Stimulated activated CD8-positive, alpha-beta memory T cell treated with anti-CD3 and anti-CD28 coated beads, Interleukin-4, amount 100 ng/mL, for 4 hours (primary cell): Measurements from ENCODE around the gene SH2D3C.
"Not testable (repeated sequence)": the region's sequence is repeated elsewhere in the genome, so short reads cannot be mapped to it uniquely, and the experiment has no call there.

Experiments
- DNase-seq, 2 donors: peaks; one replicate each; pipeline ENCODE4 v3.0.0-alpha.2; 2020; ENCODE audit warnings: low read depth in 2 of 2, low spot score in 1 of 2

SH2D3C gene

DNA sequence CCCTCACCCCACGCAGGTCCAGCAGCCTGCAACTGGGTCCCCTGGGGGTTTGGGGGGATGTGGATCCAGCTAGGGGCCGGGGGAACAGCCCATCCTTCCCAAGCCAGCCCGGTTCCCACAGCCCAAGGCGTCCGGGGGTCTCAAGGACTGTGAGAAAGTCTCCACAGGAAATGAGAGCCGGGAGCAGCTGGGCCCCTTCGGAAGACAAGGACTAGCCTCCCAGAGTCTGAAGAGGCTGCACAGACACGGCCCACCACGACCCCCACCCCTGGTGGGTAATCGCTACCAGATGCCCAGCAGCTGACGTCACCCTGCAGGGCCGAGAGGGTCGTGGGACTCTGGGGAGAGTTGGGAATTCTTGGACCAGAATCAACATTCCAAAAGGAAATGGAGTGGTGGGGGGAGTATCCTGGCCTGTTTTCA, 10.5 kb downstream of the SH2D3C start:
- DNase-seq = no peak

DNA sequence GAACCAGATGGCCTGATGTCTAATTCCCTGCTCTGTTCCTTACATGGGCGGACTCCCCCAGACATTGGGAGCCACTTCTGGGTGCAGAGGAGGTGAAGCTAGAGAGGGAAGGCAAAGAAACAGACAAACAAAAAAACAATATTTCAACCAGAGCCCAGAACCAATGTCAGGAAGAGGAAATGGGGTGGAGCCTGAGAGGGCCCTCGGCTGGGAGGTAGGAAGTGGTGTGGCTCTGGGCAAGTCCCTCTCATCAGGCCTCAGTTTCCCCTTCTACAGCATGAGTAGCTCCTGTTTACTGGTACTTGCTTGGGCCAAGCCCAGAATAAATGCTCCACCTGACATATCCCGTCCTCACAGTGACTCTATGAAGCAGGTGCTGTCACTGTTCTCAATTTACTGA, 11.1 kb downstream of the SH2D3C start:
- DNase-seq = no peak

DNA sequence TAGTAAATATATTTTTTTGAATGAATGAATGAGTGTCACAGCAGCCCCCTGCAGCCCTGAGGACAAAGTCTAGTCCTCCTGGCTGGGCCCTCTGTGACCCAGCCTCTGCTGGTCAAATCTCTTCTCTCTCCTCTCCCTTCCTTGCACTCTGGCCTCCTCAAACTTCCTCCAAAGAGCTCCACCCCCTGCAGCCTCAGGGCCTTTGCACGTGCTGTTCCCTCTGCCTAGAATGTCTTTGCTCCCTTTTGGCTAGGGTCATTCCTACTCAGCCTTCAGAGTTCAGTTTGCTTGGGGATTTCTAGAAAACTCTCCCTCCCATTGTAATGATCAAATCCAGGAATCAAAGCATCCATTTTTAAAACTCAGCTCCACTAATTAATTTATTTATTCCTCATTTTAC, 13.0 kb downstream of the SH2D3C start:
- DNase-seq = no peak

DNA sequence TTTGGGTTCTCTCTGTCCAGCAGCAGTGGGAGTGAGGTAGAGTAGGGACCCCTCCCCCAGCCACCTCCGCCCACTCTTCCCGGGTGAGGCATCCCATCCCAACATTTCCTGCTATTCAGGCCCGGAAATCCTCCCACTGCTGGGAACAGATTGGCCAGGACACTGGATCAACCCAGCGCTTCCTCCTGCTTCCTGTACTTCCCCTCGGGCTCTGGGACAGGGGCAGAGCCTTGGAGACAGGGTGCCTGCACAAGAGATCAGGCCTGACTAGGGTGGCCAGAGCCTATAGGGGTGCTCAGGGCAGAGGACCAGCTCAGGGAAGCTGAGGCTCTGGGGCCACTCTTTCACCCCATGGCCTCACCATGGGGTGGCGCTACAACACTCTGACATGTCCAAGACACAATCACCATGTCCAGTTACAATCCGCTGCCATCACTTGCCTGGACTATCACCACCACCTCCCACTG, 14.5 kb downstream of the SH2D3C start:
- DNase-seq = no peak

DNA sequence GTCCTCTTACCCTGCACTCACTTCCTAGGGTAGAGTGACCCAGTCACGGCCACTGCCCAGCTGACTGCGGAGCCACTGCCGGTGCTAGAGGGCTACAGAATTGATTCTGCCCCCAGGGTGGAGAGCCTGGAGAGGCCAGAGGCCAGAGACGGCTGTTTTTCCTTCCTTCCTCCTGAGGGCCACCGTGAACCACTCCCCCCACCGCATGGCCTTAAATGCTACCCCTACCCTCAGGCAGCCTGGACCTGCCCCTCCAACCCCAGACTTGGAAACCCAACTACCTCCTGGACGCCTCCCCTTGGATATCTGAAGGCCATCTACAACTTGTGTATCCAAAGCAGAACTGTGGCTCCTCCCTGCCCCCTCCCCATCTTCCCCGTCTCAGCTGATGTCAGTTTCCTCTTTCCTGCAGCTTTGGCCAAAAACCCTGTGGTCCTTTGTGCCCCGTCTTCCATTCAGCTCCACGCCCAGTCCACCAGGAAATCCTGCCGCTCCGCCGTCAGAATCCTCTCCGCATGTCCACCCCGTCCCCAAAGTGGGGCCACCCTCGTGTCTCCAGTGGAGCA, 16.3 kb downstream of the SH2D3C start:
- DNase-seq = no peak

DNA sequence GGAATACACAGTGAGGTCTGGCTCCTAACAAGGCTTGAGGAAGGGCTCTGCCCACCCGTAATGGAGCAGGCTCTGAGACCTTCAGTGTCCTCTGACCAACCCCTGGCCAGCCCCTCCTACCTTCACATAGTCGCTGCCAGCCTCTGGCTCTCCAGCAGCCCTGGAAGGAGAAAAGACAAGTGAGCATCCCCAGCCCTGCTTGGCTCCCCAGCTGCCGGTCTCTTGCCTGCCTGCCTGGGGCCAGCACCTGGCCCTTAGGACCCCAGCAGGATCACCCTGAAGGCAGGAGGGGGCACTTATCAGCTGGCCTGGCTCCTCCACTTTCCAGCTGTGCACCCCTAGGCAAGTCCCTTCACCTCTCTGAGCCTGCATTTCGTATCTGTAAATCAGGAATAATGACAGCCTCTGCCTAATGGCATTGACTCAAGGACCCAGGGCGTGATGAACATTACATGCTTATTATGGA, 16.9 kb downstream of the SH2D3C start:
- DNase-seq = no peak

DNA sequence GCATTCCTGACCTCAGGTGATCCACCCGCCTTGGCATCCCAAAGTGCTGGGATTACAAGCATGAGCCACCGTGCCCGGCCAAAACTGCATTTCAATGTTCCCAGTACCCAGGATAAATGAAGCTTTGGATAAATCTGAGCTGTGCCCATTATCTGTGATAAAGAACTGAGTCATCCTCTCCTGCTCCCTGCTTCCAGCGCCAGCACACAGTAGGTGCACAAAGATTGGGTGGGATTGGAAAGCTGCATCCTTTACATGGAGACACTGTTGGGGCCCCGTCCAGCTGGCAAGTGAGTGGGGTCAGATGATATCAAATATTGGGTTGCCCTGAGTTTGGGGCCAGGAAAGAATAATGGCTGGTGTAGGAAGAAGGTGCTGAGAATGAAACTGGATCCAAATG, 17.4 kb downstream of the SH2D3C start:
- DNase-seq = no peak

DNA sequence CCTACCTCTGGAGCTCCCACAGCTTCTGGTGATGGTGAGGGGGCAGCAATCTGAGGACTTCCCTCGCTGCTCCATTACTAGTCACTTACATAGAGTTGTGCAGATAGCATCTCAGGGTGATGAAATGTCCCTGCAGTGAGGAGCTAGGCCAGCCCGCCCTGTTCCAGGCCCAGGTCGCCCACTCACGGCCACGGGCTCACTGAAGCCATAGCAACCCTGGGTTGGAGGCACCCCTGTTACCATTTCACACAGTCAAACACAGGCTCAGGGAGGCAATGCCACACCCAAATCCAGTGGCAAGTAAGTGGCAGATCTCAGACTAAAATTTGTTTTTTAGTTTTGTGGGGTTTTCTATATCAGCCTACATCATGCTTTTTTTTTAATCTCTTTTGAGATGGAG, 19.6 kb downstream of the SH2D3C start:
- DNase-seq = no peak

DNA sequence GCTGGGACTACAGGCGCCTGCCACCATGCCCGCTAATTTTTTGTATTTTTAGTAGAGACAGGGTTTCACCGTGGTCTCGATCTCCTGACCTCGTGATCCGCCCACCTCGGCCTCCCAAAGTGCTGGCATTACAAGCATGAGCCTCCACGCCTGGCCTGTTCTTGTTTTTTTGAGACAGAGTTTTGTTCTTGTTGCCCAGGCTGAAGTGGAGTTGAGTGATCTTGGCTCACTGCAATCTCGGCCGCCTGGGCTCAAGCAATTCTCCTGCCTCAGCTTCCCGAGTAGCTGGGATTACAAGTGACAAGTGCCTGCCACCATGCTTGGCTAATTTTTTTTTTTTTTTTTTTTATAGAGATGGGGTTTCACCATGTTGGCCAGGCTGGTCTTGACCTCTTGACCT, 21.7 kb downstream of the SH2D3C start:
- not testable (repeated sequence) for DNase-seq

DNA sequence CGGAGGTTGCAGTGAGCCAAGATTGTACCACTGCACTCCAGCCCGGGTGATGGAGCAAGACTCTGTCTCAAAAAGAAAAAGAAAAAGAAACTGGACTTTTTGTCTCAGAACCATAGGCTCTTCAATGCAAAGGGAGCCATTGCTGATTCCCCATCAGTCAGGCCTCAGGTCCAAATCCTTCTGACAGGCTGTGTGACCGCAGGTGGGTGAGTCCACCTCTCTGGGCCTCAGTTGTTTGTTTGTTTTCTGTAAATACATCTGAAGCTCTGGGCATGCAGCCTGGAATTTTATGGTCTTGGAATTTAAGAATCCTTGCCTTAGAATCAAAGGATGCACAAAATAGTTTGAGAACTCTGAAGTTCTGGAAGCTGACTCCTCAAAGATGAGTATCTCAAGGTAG, 22.2 kb downstream of the SH2D3C start:
- no peak for DNase-seq

DNA sequence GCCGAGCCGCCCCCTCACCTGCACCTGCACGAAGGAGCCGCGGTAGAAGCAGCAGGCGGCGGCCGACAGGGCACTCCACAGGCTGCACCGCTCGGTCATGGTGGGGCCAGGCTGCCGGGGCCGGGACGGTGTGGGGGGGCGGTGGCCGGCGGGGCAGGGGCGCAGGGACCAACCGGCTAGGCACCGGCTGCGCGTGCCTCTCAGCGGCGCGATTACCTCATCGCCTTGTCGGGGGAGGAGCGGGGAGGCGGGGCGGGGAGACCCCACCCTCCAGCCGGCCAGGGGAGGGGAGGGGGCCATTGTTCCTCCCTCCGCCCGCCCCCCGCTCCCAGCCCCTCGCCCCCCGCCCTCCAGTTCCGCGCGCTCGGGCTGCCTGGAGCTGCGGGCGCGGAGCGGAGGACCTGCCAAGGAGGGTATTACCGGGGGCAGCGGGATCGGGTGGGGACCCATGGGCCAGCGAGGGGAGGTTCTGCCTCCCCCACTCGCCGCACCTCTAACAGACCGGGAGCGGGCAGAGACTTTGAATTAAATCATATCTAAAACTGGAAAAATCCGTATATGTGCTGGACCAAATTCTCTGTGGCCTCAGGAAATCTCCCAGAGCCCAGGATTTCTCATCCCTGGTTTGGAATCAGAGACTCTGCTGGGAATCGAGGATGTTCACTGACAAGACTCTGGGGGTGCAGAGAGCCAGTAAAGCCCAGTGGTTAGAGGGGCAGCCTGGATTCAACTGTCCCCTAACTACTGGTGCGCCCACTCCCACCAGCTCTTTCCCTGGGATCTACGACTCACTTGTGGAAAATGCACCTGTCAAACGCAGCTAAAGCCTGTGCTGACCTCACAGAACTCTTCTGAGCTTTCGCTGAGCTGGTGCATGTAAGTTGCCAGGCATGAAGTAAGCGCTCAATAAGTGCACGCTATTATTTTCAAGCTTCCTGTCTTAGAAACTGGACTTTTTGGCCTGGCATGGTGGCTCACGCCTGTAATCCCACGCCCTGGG, 23.1 kb downstream of the SH2D3C start:
- no peak for DNase-seq

DNA sequence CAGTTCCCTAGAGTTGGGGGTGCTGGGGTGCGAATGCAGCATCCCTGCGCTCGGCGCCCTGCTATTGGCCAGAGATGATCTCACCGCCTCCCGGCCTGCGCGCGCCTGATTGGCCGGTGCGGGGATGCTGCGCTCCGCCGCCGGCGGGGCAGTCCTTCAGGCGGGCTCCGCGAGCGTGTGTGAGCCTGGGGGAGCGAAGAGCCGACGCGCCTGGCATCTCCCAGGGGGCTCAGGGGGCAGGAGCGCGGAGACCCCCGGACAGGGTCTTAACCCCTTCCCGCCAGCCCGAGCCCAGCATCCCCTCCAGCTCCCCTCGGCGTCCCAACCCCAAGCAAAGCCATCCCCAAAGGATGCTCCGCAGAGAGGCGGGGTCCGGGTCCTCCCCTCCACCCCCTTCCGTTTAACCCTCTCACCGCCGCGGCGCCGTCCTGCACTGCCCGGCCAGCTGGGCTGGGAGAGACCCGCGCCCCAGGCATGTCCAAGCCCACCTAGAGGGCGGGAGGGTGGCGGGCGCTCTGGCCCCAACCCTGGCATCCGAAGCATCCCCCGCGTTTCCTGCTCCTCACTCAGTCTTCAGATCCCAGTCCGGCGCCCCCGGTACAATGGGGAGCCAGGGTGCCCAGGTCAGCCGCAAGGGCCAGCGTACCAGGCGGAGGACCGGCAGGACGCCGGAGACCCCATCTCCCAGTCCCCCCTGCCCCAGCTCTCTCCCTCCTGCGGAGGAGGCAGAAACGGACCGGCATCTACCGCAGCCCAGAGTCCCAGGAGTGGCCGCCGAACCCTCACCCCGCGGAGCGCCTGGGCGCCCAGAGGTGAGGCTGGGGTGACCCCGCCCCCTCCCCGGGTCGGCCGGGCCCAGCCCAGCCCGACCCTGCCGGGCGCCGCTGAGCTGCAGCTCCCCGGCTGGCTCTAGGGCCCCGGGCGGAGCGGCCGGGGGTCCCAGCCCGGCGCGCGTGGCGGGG, 24.1 kb downstream of the SH2D3C start:
- no peak for DNase-seq

DNA sequence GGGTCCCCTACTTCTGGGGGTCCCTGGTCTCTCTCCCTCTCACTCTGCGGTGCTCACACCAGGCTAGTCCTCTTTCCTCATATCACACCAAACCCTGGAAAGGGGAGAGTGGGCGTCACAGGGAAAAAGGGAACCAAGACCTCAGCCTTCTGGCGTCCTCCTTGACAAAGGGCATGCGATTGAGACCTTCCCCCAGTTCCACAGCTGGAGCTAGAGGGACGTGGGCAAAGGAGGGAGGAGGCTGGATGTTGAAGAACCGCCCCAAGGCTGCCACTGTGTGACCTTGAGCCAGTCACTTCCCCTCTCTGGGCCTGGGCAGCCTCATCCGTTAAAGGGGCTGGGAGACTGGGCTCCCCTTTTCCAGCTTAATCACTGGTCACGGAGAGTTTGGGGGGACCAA, 24.8 kb downstream of the SH2D3C start:
- DNase-seq = no peak

DNA sequence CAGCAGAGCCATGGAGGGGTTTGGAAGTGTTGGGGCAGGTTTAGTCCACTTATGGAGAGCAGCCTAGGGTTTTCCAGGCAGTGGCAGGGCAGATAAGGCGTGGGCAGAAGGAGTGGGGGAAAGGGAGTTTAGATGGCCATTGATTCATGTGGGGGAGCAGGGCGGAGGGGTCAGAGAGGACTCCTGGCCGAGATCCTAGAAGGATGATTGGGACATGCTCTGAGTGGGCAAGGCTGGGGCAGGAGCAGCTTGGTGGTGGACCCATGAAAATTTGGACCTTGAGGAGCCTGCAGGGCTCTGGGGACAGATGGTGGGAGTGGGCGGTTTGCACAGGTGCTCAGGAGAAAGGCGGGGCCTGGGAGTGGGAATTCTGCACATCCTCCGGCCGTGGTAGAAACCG, 25.3 kb downstream of the SH2D3C start:
- no peak for DNase-seq

DNA sequence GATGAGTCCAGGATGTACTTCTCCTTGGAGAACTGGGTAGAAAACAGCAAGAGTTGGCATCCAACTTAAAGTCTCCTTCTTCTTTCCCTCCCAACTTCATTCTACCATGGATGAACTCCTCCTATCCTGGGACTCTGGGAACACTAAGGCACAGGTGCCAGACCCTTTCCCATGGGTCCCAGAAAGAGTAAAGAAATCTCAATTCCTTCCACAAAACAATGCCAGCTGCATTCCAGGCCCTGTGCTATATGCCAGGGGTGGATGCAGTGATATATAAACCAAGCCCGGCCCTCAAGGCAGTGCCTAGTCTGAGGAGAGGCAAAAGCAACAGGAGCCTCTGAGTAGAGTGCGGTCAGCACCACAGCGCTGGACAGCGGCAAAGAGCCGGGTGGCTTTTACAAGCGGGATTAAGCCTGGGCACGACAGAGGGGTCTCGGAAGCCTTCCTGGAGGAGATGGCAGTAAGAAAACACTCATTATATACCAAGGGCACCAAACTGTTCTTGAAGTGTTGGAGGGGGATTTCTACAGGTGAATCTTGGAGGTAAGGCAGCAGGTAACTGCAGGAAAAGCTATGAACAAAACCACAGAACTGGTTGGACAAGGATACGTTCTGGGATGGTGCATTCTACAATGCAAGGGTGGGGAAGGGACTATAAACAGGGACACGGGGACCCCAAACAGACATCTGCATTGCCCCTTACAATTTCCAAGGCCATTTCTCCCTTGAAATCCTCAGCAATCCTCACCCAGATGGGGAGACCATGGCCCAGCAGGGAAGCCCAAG, 27.0 kb downstream of the SH2D3C start:
- DNase-seq = no peak

DNA sequence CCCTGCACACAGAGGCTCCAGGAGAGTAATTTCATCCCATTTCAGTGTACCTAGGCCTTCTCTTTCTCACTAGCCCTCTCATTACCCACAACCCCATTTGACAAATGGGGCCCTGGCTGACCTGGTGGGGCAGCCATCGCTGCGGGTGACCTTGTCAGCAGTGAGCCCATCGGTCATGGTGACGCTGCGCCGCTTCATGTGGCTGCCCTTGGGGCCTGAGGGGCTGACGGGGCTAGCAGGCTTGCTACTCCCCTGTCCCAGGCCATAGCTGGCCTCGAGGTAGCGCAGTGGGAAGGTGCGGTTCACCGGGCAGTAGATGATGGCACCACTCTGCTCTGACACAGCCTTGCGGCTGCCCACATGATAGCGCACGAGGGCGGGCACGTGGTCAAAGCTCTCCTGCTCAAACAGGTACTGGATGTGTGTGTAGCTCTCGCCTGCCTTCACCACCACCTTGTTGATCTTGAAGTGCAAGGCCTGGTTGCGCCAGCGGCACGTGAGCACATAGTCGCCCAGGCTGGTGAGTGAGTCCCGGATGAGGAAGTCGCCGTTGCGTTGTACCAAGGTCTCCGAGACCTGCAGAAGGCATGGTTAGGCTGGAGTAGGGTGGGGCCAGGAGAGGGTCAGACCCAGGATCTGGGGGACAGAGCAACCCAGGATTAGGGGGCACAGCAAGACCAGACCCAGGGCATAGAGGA, 29.2 kb downstream of the SH2D3C start:
- no peak for DNase-seq

DNA sequence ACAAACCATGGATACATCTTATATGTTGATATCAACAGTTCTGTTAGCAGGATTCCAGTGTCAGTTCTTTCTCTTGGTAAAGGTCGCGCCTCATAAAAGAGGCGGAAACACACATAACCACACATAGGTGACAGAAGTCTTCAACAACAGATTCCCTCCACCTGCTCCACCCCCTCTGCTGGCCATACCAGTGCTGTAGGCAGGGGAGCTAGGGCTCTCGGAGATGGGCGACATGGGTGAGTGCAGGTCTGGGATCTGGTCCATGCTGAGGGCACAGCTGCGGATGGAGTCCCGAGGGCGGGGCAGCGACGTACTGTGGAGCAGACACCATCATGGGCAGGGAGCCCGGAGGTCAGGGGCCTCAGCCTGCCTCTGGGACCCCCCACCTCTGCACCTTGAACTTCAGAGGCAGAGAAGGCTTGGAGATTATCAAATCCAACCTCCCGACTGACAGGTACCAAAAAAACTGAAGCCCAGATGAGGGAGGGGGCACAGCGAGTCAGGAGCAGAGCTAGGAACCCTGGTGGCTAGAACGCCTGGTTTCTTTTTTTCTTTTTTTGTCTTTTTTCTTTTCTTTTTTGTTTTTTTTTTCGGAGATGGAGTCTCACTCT, 31.4 kb downstream of the SH2D3C start:
- no peak for DNase-seq

DNA sequence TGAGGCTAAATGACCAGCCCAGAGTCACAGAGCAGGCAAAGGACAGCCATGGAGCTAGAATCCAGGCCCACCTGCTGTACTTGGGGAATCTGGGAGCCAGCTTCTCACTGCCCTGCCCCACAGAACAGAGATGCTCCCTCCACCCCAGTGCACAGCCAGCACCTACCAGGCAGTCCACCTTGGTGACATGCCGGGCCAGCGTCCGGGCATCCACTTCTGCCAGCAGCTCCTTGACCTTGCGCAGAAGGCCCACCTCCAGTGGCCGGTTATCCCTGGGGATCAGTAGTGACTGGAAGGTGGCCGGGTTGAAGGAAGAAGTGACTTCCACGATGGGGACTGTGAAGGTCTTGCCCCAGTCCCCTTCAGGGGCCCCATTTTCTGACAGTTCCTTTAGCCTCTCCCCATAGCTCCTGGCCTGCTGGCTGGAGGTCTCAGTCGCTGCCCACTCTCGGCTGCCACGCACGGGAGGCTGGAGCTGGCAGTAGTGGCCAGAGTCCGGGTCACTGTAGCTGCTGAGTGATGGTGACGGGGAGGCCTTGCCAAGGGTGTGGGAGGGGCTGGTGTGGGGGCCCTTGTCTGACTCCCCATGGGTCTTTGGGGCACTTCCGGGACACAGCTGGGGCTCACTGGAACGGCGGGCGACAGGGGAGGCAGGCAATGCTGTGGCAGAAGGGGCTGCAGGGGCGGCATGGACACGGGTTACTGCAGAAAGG, 33.9 kb downstream of the SH2D3C start:
- DNase-seq = no peak
